GM13977 (cell line): Measurements from ENCODE around the gene SLC4A2.

Source experiments
- DNase-seq: peaks from one replicate; pipeline ENCODE4 v3.0.0; 2012; ENCODE audit warnings: low spot score
- in situ Hi-C: fragments of 300-500 bp; cut with MboI; formaldehyde crosslinking; loops from one replicate; pipeline ENCODE4 v1.12.0; 2022; ENCODE audit warnings: low sequenced_read_pairs, low pct_unique_long_range_greater_than_20kb, mixed read lengths, inconsistent platforms; ENCODE audit not compliant: unreplicated experiment
- TF ChIP-seq, protein P1 (sequence below): IDR thresholded peaks from 2 replicates; pipeline ENCODE4 v1.5.1; 2012; ENCODE audit warnings: mild to moderate bottlenecking, control low read depth; ENCODE audit not compliant: insufficient read depth; ENCODE audit errors: extremely low read depth, missing control alignments

Gene SLC4A2

GRCh38 chr7:151077705-151078232 lies 18.4 kb downstream of the SLC4A2 start:
- in situ Hi-C loops, result no loop called here
- TF ChIP-seq, protein P1, sequence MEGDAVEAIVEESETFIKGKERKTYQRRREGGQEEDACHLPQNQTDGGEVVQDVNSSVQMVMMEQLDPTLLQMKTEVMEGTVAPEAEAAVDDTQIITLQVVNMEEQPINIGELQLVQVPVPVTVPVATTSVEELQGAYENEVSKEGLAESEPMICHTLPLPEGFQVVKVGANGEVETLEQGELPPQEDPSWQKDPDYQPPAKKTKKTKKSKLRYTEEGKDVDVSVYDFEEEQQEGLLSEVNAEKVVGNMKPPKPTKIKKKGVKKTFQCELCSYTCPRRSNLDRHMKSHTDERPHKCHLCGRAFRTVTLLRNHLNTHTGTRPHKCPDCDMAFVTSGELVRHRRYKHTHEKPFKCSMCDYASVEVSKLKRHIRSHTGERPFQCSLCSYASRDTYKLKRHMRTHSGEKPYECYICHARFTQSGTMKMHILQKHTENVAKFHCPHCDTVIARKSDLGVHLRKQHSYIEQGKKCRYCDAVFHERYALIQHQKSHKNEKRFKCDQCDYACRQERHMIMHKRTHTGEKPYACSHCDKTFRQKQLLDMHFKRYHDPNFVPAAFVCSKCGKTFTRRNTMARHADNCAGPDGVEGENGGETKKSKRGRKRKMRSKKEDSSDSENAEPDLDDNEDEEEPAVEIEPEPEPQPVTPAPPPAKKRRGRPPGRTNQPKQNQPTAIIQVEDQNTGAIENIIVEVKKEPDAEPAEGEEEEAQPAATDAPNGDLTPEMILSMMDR, result no peak
- no peak for DNase-seq

GRCh38 chr7:151078233-151079040 lies 19.0 kb downstream of the SLC4A2 start:
- in situ Hi-C loops, result no loop called here
- TF ChIP-seq, protein P1, result no peak
- no peak for DNase-seq

GRCh38 chr7:151079199-151079910 lies 20.0 kb downstream of the SLC4A2 start:
- in situ Hi-C loops, result no loop called here
- TF ChIP-seq, protein P1, result no peak
- DNase-seq, result no peak

DNA sequence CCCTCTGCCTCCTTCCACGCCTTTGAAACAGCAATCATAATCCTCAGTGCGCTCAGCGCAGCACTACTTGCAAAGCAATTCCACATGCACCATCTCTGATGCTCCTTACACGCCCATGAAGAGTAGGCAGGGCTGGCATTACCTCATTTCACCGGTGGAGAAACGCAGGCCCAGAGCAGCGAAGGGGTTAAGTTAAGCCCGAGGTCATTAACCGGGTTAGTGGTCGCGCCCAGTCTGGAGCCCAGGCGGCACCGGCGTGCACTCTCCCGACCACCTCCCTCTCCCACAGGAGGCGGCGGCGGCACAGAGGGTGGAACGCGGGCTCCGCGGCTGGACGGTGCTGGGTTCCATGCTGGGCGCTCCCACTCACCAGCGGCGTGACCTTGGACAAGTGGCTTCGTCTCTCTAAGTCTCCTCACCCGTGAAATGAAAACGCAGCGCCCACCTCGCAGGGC lies 20.7 kb downstream of the SLC4A2 start:
- TF ChIP-seq, protein P1, result no peak
- DNase-seq, result no peak
- in situ Hi-C loops, result no loop called here

DNA sequence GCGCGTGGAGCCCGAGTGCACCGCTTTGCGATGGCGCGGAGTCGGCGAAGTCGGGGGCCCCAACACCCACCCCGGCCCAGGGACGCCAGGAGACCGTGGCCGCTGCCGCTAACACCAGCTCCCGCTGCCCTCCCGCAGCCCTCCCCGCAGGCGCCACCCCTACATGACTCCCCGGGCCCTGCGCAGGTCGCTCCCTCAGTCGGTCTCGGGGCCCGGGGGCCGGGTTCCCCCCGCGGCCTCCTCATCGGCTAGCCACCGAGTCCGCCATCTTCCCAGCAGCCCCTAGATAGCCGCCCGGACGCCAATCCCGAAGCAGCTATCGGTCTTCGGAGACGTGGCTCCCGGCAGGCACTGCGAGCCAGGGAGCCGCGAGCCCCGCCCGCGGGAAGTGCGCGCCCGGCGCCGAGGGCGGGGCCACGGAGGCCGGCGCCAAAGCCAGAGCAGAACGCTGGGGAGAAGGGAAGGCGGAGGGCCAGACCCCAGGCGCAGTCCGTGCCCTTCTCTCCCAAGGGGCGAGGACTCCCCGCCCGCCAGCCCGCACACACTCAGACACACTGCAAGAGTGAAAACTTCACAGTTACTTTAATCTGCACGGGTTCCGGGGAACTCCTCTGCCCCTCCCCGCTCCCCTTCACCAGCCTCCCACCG lies 21.3 kb downstream of the SLC4A2 start, which contains the start of gene FASTK:
FASTK (minus strand) TSS at position 288 of the 648 bp plus-strand sequence; CDS start at position 245, 43 bp downstream.
- peak; percentile 99 for DNase-seq
- TF ChIP-seq, protein P1, result no peak
- in situ Hi-C loops, result no loop called here
